ENCODE measurements around the gene TEX29.

Gene TEX29

GRCh38 chr13:111283457-111283856, 37.0 kb upstream of the TEX29 start:
- 0 out of 2 replicates have a peak, but pooled peaks cover 3% of the 10 kb centered on the region for H3K79me2 ChIP-seq (ENCODE audit: insufficient read depth, low read length)
- H4K20me1 ChIP-seq (ENCODE audit: insufficient read depth, low read length, poor library complexity, severe bottlenecking) = no peaks in the 10 kb centered on the region
- H3K9me3 ChIP-seq (ENCODE audit: insufficient read depth, low read depth, low read length) = no peaks in the 10 kb centered on the region
- no peak overlapping the region for H2AFZ ChIP-seq (ENCODE audit: low read length)
- TF ChIP-seq, protein P1, sequence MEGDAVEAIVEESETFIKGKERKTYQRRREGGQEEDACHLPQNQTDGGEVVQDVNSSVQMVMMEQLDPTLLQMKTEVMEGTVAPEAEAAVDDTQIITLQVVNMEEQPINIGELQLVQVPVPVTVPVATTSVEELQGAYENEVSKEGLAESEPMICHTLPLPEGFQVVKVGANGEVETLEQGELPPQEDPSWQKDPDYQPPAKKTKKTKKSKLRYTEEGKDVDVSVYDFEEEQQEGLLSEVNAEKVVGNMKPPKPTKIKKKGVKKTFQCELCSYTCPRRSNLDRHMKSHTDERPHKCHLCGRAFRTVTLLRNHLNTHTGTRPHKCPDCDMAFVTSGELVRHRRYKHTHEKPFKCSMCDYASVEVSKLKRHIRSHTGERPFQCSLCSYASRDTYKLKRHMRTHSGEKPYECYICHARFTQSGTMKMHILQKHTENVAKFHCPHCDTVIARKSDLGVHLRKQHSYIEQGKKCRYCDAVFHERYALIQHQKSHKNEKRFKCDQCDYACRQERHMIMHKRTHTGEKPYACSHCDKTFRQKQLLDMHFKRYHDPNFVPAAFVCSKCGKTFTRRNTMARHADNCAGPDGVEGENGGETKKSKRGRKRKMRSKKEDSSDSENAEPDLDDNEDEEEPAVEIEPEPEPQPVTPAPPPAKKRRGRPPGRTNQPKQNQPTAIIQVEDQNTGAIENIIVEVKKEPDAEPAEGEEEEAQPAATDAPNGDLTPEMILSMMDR (conservative IDR thresholded peaks at IDR 0.05; ENCODE audit: low read length) = no peak
- no peak for TF ChIP-seq EZH2phosphoT487 (IDR thresholded peaks at IDR 0.05; ENCODE audit: borderline replicate concordance)
- H3K27me3 ChIP-seq (ENCODE audit: insufficient read depth, low read length, poor library complexity, severe bottlenecking) = no peaks in the 10 kb centered on the region
- peaks cover 100% of the 10 kb centered on the region for H3K36me3 ChIP-seq (ENCODE audit: insufficient read depth, low read length)
- no peak overlapping the region for H3K4me3 ChIP-seq (ENCODE audit: low read length, poor library complexity, severe bottlenecking)
- H3F3A ChIP-seq (ENCODE audit: low read depth) = no peaks in the 10 kb centered on the region
- H3K9ac ChIP-seq (ENCODE audit: low read depth, low read length, poor library complexity, severe bottlenecking) = no peak overlapping the region
- no peaks in the 10 kb centered on the region for H3K9me2 ChIP-seq (replicated peaks; ENCODE audit: low read depth, low read length)
- H3K4me2 ChIP-seq (ENCODE audit: low read depth, low read length, poor library complexity, severe bottlenecking) = no peak overlapping the region
- no peaks in the 10 kb centered on the region for H3K4me1 ChIP-seq (ENCODE audit: insufficient read depth, low read length, poor library complexity, severe bottlenecking)

DNA sequence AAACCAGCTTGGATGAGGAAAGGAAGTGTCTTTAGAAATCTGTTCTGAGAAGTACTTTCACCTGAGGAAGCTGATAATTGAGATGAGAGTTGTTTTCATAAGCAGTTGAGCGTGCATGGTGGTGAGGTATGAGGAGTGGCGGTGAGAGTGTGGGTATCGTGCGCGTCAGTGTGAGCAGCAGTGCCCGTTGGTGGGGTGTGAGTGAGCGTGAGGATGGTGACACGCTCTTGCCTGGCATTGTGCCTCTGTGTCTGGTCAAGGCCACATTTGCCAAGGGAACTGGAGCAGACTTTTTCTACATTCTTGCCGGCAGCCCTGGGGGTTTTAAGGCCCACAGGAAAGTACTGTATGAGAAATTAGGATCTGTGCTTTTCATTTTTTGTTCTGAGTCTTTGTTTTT, 36.5 kb upstream of the TEX29 start:
- TF ChIP-seq, protein P1 (conservative IDR thresholded peaks at IDR 0.05; ENCODE audit: low read length) = no peak
- TF ChIP-seq EZH2phosphoT487 (IDR thresholded peaks at IDR 0.05; ENCODE audit: borderline replicate concordance) = no peak
- H3K9ac ChIP-seq (ENCODE audit: low read depth, low read length, poor library complexity, severe bottlenecking) = no peak overlapping the region
- H2AFZ ChIP-seq (ENCODE audit: low read length) = no peak overlapping the region
- no peaks in the 10 kb centered on the region for H4K20me1 ChIP-seq (ENCODE audit: insufficient read depth, low read length, poor library complexity, severe bottlenecking)
- no peaks in the 10 kb centered on the region for H3K9me3 ChIP-seq (ENCODE audit: insufficient read depth, low read depth, low read length)
- no peak overlapping the region for H3K4me3 ChIP-seq (ENCODE audit: low read length, poor library complexity, severe bottlenecking)
- no peak overlapping the region for H3K4me2 ChIP-seq (ENCODE audit: low read depth, low read length, poor library complexity, severe bottlenecking)
- peaks cover 99% of the 10 kb centered on the region for H3K36me3 ChIP-seq (ENCODE audit: insufficient read depth, low read length)
- H3F3A ChIP-seq (ENCODE audit: low read depth) = no peaks in the 10 kb centered on the region
- H3K27me3 ChIP-seq (ENCODE audit: insufficient read depth, low read length, poor library complexity, severe bottlenecking) = no peaks in the 10 kb centered on the region
- 0 out of 2 replicates have a peak, but pooled peaks cover 3% of the 10 kb centered on the region for H3K79me2 ChIP-seq (ENCODE audit: insufficient read depth, low read length)
- H3K9me2 ChIP-seq (replicated peaks; ENCODE audit: low read depth, low read length) = no peaks in the 10 kb centered on the region
- H3K4me1 ChIP-seq (ENCODE audit: insufficient read depth, low read length, poor library complexity, severe bottlenecking) = no peaks in the 10 kb centered on the region

DNA sequence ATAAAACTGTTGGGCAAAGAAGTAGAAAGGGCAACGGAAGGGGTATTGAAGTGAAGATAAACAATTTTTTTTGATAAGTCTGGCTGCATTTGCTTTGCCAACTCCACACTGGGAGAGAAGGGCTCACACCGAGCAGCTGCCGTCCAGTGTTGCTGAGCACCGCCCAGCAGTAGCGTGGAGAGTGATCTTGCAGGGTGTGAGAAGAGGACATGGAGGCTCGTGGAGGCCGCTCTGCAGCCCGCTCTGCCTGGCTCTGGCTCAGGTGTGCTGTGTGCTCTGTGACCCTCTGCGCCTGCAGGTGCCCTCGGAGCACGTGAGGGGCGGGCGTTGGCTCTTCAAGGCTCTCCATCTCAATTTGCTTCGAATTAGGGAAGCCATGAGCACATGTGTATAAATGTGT, 35.9 kb upstream of the TEX29 start:
- Histone ChIP-seq H3K4me1 (ENCODE audit: insufficient read depth, low read length, poor library complexity, severe bottlenecking) (no peaks in the 10 kb centered on the region), H3K79me2 (ENCODE audit: insufficient read depth, low read length) (0 out of 2 replicates have a peak, but pooled peaks cover 3% of the 10 kb centered on the region), H4K20me1 (ENCODE audit: insufficient read depth, low read length, poor library complexity, severe bottlenecking) (no peaks in the 10 kb centered on the region), H3K4me2 (ENCODE audit: low read depth, low read length, poor library complexity, severe bottlenecking) (no peak overlapping the region), H3K4me3 (ENCODE audit: low read length, poor library complexity, severe bottlenecking) (no peak overlapping the region), H3K36me3 (ENCODE audit: insufficient read depth, low read length) (peaks cover 98% of the 10 kb centered on the region), H2AFZ (ENCODE audit: low read length) (no peak overlapping the region), H3F3A (ENCODE audit: low read depth) (no peaks in the 10 kb centered on the region), H3K27me3 (ENCODE audit: insufficient read depth, low read length, poor library complexity, severe bottlenecking) (no peaks in the 10 kb centered on the region), H3K9me2 (replicated peaks; ENCODE audit: low read depth, low read length) (no peaks in the 10 kb centered on the region), H3K9me3 (ENCODE audit: insufficient read depth, low read depth, low read length) (no peaks in the 10 kb centered on the region), H3K9ac (ENCODE audit: low read depth, low read length, poor library complexity, severe bottlenecking) (no peak overlapping the region)
- TF ChIP-seq, protein P1 (conservative IDR thresholded peaks at IDR 0.05; ENCODE audit: low read length) = no peak
- TF ChIP-seq EZH2phosphoT487 (IDR thresholded peaks at IDR 0.05; ENCODE audit: borderline replicate concordance) = no peak
